Suprapubic skin (tissue), 3 donors: Measurements from ENCODE around the gene SLC50A1.

Source experiments
- POLR2A ChIP-seq, 2 donors: fragments of 450-650 bp; IDR thresholded peaks; one replicate each; pipeline ENCODE4 v1.6.1; 2017; ENCODE audit warnings: antibody characterized with exemption in 2 of 2, mild to moderate bottlenecking in 2 of 2, moderate library complexity in 2 of 2
- TF ChIP-seq, protein P1 (sequence below), 2 donors: fragments of 200-600 bp in 1 of 2; fragments of 450-650 bp in 1 of 2; sonication (generic) in 1 of 2; IDR thresholded peaks; one replicate each; pipeline ENCODE4 v1.5.1; 2016 to 2019; ENCODE audit warnings: antibody characterized with exemption in 2 of 2, mild to moderate bottlenecking in 1 of 2, moderate library complexity in 1 of 2

DNA sequence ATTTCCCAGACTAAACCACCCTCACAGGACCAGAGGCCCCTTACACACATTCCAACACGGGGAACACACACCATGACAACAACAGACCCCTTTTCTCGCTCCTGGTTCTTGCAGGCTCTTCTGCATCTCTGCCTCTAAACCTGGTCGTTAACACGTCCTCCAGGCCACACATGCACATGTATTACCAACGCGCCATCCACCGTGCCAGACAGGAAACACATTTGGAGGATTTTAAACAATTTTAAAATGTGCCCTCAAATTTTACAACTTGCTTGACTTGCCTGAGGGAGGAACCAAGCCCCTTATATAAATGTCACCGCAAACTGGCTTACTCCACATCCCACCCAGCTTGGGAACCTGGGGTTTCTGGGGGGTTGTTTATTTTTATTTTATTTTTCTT, 24.8 kb upstream of the SLC50A1 start:
- TF ChIP-seq, protein P1, sequence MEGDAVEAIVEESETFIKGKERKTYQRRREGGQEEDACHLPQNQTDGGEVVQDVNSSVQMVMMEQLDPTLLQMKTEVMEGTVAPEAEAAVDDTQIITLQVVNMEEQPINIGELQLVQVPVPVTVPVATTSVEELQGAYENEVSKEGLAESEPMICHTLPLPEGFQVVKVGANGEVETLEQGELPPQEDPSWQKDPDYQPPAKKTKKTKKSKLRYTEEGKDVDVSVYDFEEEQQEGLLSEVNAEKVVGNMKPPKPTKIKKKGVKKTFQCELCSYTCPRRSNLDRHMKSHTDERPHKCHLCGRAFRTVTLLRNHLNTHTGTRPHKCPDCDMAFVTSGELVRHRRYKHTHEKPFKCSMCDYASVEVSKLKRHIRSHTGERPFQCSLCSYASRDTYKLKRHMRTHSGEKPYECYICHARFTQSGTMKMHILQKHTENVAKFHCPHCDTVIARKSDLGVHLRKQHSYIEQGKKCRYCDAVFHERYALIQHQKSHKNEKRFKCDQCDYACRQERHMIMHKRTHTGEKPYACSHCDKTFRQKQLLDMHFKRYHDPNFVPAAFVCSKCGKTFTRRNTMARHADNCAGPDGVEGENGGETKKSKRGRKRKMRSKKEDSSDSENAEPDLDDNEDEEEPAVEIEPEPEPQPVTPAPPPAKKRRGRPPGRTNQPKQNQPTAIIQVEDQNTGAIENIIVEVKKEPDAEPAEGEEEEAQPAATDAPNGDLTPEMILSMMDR (IDR thresholded peaks at IDR 0.05), result no peak
- no peak for TF ChIP-seq POLR2A (IDR thresholded peaks at IDR 0.05)
